Breast epithelium (tissue), 4 donors: ENCODE data around the gene PET117. TPM values are rescaled to one million over a fixed set of nuclear protein-coding genes. Genes with fewer than 3 reads are reported as not detected.

Experiments used
- DNase-seq, 2 donors: peaks; one replicate each; pipeline ENCODE4 v3.0.0-alpha.2; 2019; ENCODE audit warnings: low spot score in 2 of 2
- H3K27ac ChIP-seq, 2 donors: fragments of 200-600 bp; sonication (generic) in 1 of 2; one replicate each; pipeline ENCODE4 v1.5.1; 2016 to 2019; ENCODE audit warnings: mild to moderate bottlenecking in 1 of 2
- H3K27me3 ChIP-seq, 2 donors: fragments of 200-600 bp; sonication (generic) in 1 of 2; one replicate each; pipeline versions ENCODE4 v1.5.1 to v1.6.0; 2017 to 2019; ENCODE audit warnings: control low read depth in 1 of 2, mild to moderate bottlenecking in 1 of 2
- H3K36me3 ChIP-seq: fragments of 200-600 bp; one replicate; pipeline ENCODE4 v1.5.1; 2019
- H3K4me1 ChIP-seq, 2 donors: fragments of 200-600 bp; sonication (generic); one replicate each; pipeline ENCODE4 v1.5.1; 2016 to 2019; ENCODE audit warnings: control low read depth in 1 of 2
- H3K4me3 ChIP-seq, 3 donors: fragments of 200-600 bp; sonication (generic); 1 replicate in 2 of 3; 2 replicates in 1 of 3; pipeline ENCODE4 v1.5.1; 2016 to 2019; ENCODE audit warnings: mild to moderate bottlenecking in 3 of 3, moderate library complexity in 2 of 3
- H3K9me3 ChIP-seq, 2 donors: fragments of 200-600 bp; sonication (generic) in 1 of 2; one replicate each; pipeline ENCODE4 v1.5.1; 2016 to 2019; ENCODE audit warnings: control low read depth in 1 of 2
- POLR2A ChIP-seq: fragments of 450-650 bp; IDR thresholded peaks from one replicate; pipeline ENCODE4 v1.6.1; 2016; ENCODE audit warnings: antibody characterized with exemption, mild to moderate bottlenecking, moderate library complexity
- POLR2AphosphoS5 ChIP-seq, 3 donors: sonication (generic); formaldehyde crosslinking; IDR thresholded peaks; one replicate each; pipeline ENCODE4 v1.6.1; 2017; ENCODE audit warnings: antibody characterized with exemption in 3 of 3
- intact Hi-C: fragments of 100-400 bp; cut with DNase I; formaldehyde crosslinking; loops from one replicate; pipeline ENCODE4 v1.15.1; 2023; ENCODE audit warnings: low total_unique reads
- total RNA-seq, 3 donors: library from RNA; depleted of rRNA; stranded (reverse); fragments of >200 nt; gene quantifications; one replicate each; pipeline ENCODE4 v1.1.0, GENCODE V29; 2016
- TF ChIP-seq, protein P1 (sequence below), 3 donors: fragments of 450-650 bp; IDR thresholded peaks; one replicate each; pipeline ENCODE4 v1.5.1; 2016 to 2017; ENCODE audit warnings: antibody characterized with exemption in 3 of 3, mild to moderate bottlenecking in 3 of 3, moderate library complexity in 3 of 3

Gene PET117
- total RNA-seq, 3 donors from 2014 or later = 12.3 to 13.8 (median 13.6) TPM

DNA sequence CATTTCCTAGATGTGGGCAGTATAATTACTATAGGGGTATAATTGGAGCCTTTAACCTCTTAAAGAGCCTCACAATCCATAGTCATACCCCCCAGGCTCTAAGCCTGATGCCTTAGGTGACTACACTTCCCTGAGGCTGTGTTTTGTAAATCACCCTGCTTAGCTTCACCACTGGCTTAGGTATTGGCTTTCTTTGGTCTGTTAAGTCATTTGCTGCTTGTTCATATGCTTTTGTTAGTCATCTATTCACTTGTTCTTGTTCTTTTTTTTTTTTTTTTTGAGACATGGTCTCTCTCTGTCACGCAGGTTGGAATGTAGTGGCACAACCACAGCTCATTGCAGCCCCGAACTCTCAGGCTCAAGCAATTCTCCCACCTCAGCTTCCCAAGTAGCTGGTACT lies 26.7 kb downstream of the PET117 start:
- Histone ChIP-seq H3K9me3 (no peaks in the 10 kb centered on the region), H3K4me1 (no peaks in the 10 kb centered on the region), H3K36me3 (no peaks in the 10 kb centered on the region), H3K27ac (no peak overlapping the region), H3K27me3 (no peaks in the 10 kb centered on the region), H3K4me3 (no peak overlapping the region)
- DNase-seq = no peak
- intact Hi-C loops = loop anchor here (1.0 kb wide), 1 partner anchor 11 kb away; no protein-coding TSS in a partner anchor
- TF ChIP-seq POLR2AphosphoS5 (IDR thresholded peaks at IDR 0.05) (no peak), POLR2A (no peak)
- TF ChIP-seq, protein P1, sequence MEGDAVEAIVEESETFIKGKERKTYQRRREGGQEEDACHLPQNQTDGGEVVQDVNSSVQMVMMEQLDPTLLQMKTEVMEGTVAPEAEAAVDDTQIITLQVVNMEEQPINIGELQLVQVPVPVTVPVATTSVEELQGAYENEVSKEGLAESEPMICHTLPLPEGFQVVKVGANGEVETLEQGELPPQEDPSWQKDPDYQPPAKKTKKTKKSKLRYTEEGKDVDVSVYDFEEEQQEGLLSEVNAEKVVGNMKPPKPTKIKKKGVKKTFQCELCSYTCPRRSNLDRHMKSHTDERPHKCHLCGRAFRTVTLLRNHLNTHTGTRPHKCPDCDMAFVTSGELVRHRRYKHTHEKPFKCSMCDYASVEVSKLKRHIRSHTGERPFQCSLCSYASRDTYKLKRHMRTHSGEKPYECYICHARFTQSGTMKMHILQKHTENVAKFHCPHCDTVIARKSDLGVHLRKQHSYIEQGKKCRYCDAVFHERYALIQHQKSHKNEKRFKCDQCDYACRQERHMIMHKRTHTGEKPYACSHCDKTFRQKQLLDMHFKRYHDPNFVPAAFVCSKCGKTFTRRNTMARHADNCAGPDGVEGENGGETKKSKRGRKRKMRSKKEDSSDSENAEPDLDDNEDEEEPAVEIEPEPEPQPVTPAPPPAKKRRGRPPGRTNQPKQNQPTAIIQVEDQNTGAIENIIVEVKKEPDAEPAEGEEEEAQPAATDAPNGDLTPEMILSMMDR (IDR thresholded peaks at IDR 0.05) = no peak

DNA sequence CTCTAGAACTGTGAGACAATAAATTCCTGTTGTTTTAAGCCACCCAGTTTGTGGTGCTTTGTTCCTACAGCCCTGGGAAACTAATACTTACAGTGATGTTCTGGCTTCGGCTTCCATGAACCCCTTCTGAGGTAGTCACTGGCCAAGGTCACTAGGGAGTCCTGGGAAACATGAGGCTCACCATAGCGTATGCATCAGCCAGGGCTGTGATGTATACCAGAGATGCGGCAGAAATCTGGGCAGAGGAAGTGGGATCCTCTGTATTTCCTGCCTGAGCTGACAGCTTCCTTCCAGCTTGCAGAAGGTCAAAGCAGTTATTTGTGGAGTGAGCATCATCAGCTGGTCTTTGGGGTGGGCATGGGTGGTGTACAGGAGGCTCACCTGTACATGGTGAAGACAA lies 27.9 kb downstream of the PET117 start:
- H3K36me3 ChIP-seq = no peaks in the 10 kb centered on the region
- no peak overlapping the region for H3K4me3 ChIP-seq
- no peaks in the 10 kb centered on the region for H3K4me1 ChIP-seq
- intact Hi-C loops = no loop called here
- H3K9me3 ChIP-seq = no peaks in the 10 kb centered on the region
- DNase-seq = no peak
- no peak overlapping the region for H3K27ac ChIP-seq
- TF ChIP-seq POLR2A (no peak), POLR2AphosphoS5 (IDR thresholded peaks at IDR 0.05) (no peak)
- TF ChIP-seq, protein P1 (IDR thresholded peaks at IDR 0.05) = no peak
- H3K27me3 ChIP-seq = no peaks in the 10 kb centered on the region

DNA sequence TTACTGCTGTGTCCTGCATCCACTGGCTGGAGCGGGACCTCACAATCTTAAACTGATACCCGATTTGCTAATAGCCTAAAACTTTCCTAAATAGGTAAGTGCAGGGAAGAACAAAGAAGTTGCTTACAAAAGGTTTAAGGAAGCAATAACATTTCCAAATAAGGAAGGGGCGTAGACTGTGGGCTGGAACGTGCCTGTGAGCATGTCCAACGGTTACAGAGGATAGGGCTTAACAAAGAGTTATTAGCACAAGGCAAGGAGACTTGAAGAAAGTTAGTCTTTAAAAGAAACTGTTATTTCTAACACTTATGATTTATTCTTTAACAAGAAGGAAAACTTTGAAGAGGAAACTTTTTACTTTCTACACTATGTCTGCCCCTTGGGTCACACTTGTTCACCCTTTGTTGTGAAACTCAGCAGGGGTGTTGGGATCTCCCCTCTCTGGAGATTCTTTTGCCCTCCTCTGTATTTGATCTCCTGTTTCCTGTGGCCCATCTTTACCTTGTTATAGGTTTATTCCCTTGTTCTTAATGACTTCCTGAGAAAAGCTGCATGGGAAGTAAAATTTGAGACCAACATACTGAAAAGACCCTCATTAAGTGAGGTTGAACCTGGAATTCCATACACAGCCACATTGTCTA lies 28.7 kb downstream of the PET117 start:
- intact Hi-C loops = no loop called here
- Histone ChIP-seq H3K27me3 (no peaks in the 10 kb centered on the region), H3K4me3 (no peak overlapping the region), H3K9me3 (no peaks in the 10 kb centered on the region), H3K36me3 (no peaks in the 10 kb centered on the region), H3K4me1 (no peaks in the 10 kb centered on the region), H3K27ac (no peak overlapping the region)
- no peak for DNase-seq
- no peak for TF ChIP-seq POLR2A
- no peak for TF ChIP-seq POLR2AphosphoS5 (IDR thresholded peaks at IDR 0.05)
- TF ChIP-seq, protein P1 (IDR thresholded peaks at IDR 0.05) = no peak

DNA sequence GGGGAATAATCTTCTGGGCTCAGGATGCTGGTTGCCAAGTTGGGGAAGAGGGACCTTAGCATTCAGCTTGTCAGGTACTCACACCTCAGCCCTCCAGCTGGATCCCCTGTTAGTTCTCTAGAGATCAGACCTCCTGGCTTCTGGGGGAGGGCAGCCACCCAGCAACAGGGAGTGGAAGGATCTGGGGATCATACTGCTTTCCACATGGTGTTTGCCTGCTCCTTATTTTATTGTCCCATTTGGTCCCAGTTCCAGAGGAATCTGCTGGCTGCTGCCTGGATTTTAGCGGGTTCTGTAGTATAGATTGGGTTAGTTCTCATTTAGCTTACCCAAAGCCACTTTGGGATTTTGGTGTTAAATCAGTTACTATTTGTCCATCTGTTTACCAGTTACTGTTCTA lies 29.3 kb downstream of the PET117 start:
- DNase-seq = no peak
- Histone ChIP-seq H3K4me1 (no peaks in the 10 kb centered on the region), H3K9me3 (no peaks in the 10 kb centered on the region), H3K4me3 (no peak overlapping the region), H3K27me3 (no peaks in the 10 kb centered on the region), H3K36me3 (no peaks in the 10 kb centered on the region), H3K27ac (no peak overlapping the region)
- TF ChIP-seq, protein P1 (IDR thresholded peaks at IDR 0.05) = no peak
- TF ChIP-seq POLR2AphosphoS5 (IDR thresholded peaks at IDR 0.05) (no peak), POLR2A (no peak)
- intact Hi-C loops = no loop called here

DNA sequence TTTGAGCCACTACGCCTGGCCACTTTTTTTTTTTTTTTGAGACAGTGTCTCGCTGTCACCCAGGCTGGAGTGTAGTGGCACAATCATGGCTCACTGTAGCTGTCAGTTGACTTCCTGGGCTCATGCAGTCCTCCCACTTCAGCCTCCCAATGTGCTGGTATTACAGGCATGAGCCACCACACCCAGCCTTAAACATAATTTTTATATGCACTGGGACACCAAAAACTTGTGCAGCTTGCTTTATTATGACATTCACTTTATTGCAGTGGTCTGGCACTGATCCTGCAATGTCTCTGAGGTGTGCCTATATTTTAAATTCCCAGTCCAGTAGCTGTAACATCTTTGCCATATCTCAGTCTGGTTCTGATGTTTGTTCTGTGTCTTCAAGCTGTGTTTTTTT lies 34.7 kb downstream of the PET117 start:
- H3K36me3 ChIP-seq = no peaks in the 10 kb centered on the region
- H3K4me1 ChIP-seq = no peaks in the 10 kb centered on the region
- H3K27me3 ChIP-seq = no peaks in the 10 kb centered on the region
- H3K27ac ChIP-seq = no peak overlapping the region
- intact Hi-C loops = loop anchor here (5.0 kb wide), 1 partner anchor 1370 kb away; no protein-coding TSS in a partner anchor
- no peaks in the 10 kb centered on the region for H3K9me3 ChIP-seq
- DNase-seq = no peak
- no peak for TF ChIP-seq POLR2A
- no peak overlapping the region for H3K4me3 ChIP-seq
